Breast epithelium (tissue), 4 donors: ENCODE results near the gene HDAC3. TPM values are rescaled to one million over a fixed set of nuclear protein-coding genes. Genes with fewer than 3 reads are reported as not detected.

ENCODE experiments used
- DNase-seq, 2 donors: peaks; one replicate each; pipeline ENCODE4 v3.0.0-alpha.2; 2019; ENCODE audit warnings: low spot score in 2 of 2
- H3K27ac ChIP-seq, 2 donors: fragments of 200-600 bp; sonication (generic) in 1 of 2; one replicate each; pipeline ENCODE4 v1.5.1; 2016 to 2019; ENCODE audit warnings: mild to moderate bottlenecking in 1 of 2
- H3K27me3 ChIP-seq, 2 donors: fragments of 200-600 bp; sonication (generic) in 1 of 2; one replicate each; pipeline versions ENCODE4 v1.5.1 to v1.6.0; 2017 to 2019; ENCODE audit warnings: control low read depth in 1 of 2, mild to moderate bottlenecking in 1 of 2
- H3K36me3 ChIP-seq: fragments of 200-600 bp; one replicate; pipeline ENCODE4 v1.5.1; 2019
- H3K4me1 ChIP-seq, 2 donors: fragments of 200-600 bp; sonication (generic); one replicate each; pipeline ENCODE4 v1.5.1; 2016 to 2019; ENCODE audit warnings: control low read depth in 1 of 2
- H3K4me3 ChIP-seq, 3 donors: fragments of 200-600 bp; sonication (generic); 1 replicate in 2 of 3; 2 replicates in 1 of 3; pipeline ENCODE4 v1.5.1; 2016 to 2019; ENCODE audit warnings: mild to moderate bottlenecking in 3 of 3, moderate library complexity in 2 of 3
- H3K9me3 ChIP-seq, 2 donors: fragments of 200-600 bp; sonication (generic) in 1 of 2; one replicate each; pipeline ENCODE4 v1.5.1; 2016 to 2019; ENCODE audit warnings: control low read depth in 1 of 2
- CTCF ChIP-seq, 3 donors: fragments of 450-650 bp; IDR thresholded peaks; one replicate each; pipeline ENCODE4 v1.5.1; 2016 to 2017; ENCODE audit warnings: antibody characterized with exemption in 3 of 3, mild to moderate bottlenecking in 3 of 3, moderate library complexity in 3 of 3
- POLR2A ChIP-seq: fragments of 450-650 bp; IDR thresholded peaks from one replicate; pipeline ENCODE4 v1.6.1; 2016; ENCODE audit warnings: antibody characterized with exemption, mild to moderate bottlenecking, moderate library complexity
- POLR2AphosphoS5 ChIP-seq, 3 donors: sonication (generic); formaldehyde crosslinking; IDR thresholded peaks; one replicate each; pipeline ENCODE4 v1.6.1; 2017; ENCODE audit warnings: antibody characterized with exemption in 3 of 3
- intact Hi-C: fragments of 100-400 bp; cut with DNase I; formaldehyde crosslinking; loops from one replicate; pipeline ENCODE4 v1.15.1; 2023; ENCODE audit warnings: low total_unique reads
- total RNA-seq, 3 donors: library from RNA; depleted of rRNA; stranded (reverse); fragments of >200 nt; gene quantifications; one replicate each; pipeline ENCODE4 v1.1.0, GENCODE V29; 2016

Gene HDAC3
- total RNA-seq, 3 donors from 2014 or later = 50.2 to 52.5 (median 52.1) TPM

GRCh38 chr5:141662028-141662427 lies 25.4 kb upstream of the HDAC3 start:
- Histone ChIP-seq H3K4me3 (no peak overlapping the region), H3K27ac (no peak overlapping the region), H3K36me3 (no peaks in the 10 kb centered on the region), H3K27me3 (no peaks in the 10 kb centered on the region), H3K9me3 (no peaks in the 10 kb centered on the region), H3K4me1 (no peaks in the 10 kb centered on the region)
- intact Hi-C loops = no loop called here
- no peak for DNase-seq
- TF ChIP-seq POLR2AphosphoS5 (IDR thresholded peaks at IDR 0.05) (no peak), POLR2A (no peak), CTCF (IDR thresholded peaks at IDR 0.05) (no peak)

- intact Hi-C loops = no loop called here
- no peak for TF ChIP-seq POLR2AphosphoS5 (IDR thresholded peaks at IDR 0.05)
- no peak for TF ChIP-seq CTCF (IDR thresholded peaks at IDR 0.05)
- Histone ChIP-seq H3K4me3 (no peak overlapping the region), H3K27me3 (no peaks in the 10 kb centered on the region), H3K36me3 (no peaks in the 10 kb centered on the region), H3K27ac (no peak overlapping the region), H3K9me3 (no peaks in the 10 kb centered on the region), H3K4me1 (no peaks in the 10 kb centered on the region)
- DNase-seq = no peak
Measured at GRCh38 chr5:141657937-141658545, 21.4 kb upstream of the HDAC3 start.

- Histone ChIP-seq H3K4me3 (no peak overlapping the region), H3K4me1 (no peaks in the 10 kb centered on the region), H3K27ac (no peak overlapping the region), H3K27me3 (no peaks in the 10 kb centered on the region), H3K9me3 (no peaks in the 10 kb centered on the region), H3K36me3 (no peaks in the 10 kb centered on the region)
- DNase-seq = no peak
- TF ChIP-seq POLR2A = no peak
- TF ChIP-seq CTCF (IDR thresholded peaks at IDR 0.05) = no peak
- no peak for TF ChIP-seq POLR2AphosphoS5 (IDR thresholded peaks at IDR 0.05)
- intact Hi-C loops = no loop called here
Measured at GRCh38 chr5:141657404-141657803, 20.8 kb upstream of the HDAC3 start.

- Histone ChIP-seq H3K27me3 (no peaks in the 10 kb centered on the region), H3K27ac (no peak overlapping the region), H3K9me3 (no peaks in the 10 kb centered on the region), H3K4me1 (no peaks in the 10 kb centered on the region), H3K4me3 (no peak overlapping the region), H3K36me3 (no peaks in the 10 kb centered on the region)
- DNase-seq = no peak
- intact Hi-C loops = no loop called here
- TF ChIP-seq POLR2AphosphoS5 (IDR thresholded peaks at IDR 0.05) = no peak
- TF ChIP-seq CTCF (IDR thresholded peaks at IDR 0.05) = no peak
- TF ChIP-seq POLR2A = no peak
Measured at GRCh38 chr5:141656396-141656795, 19.7 kb upstream of the HDAC3 start.

- Histone ChIP-seq H3K4me3 (no peak overlapping the region), H3K27me3 (no peaks in the 10 kb centered on the region), H3K27ac (no peak overlapping the region), H3K9me3 (no peaks in the 10 kb centered on the region), H3K4me1 (peaks cover 0 to 5% of the 10 kb centered on the region in 2 donors), H3K36me3 (no peaks in the 10 kb centered on the region)
- TF ChIP-seq POLR2A = no peak
- TF ChIP-seq CTCF (IDR thresholded peaks at IDR 0.05) = no peak
- TF ChIP-seq POLR2AphosphoS5 (IDR thresholded peaks at IDR 0.05) = no peak
- DNase-seq = no peak
- intact Hi-C loops = no loop called here
Measured at GRCh38 chr5:141655020-141655419, 18.4 kb upstream of the HDAC3 start.
